AG09309 (cell line): Measurements from ENCODE around the gene ATG9A.
A peak's percentile ranks its signal among the peaks of the same experiment; 100 is the strongest.

Experiments
- DNase-seq: peaks from one replicate; pipeline ENCODE4 v3.0.0-alpha.2; 2010; ENCODE audit warnings: low read depth
- H3K4me3 ChIP-seq: 2 replicates; pipeline ENCODE4 v1.5.1; 2011; ENCODE audit warnings: mild to moderate bottlenecking, low read depth, low read length, moderate library complexity; ENCODE audit not compliant: control insufficient read depth
- TF ChIP-seq, protein P1 (sequence below): IDR thresholded peaks from 2 replicates; pipeline ENCODE4 v1.5.1; 2011; ENCODE audit warnings: mild to moderate bottlenecking, low read depth, low read length, inconsistent platforms; ENCODE audit not compliant: insufficient read depth, control insufficient read depth; ENCODE audit errors: missing control alignments

ATG9A gene

DNA sequence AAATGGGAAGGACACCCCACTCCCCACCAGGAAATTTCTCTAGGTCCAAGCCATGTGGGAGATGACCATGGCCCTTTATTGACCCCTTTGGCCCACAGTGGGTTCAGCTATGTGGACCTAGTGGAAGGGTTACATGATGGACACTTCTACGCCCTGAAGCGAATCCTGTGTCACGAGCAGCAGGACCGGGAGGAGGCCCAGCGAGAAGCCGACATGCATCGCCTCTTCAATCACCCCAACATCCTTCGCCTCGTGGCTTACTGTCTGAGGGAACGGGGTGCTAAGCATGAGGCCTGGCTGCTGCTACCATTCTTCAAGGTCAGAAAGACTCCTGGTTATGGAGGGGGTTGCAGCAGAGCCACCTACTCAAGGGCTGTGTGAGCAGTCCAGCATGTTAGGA, 17.1 kb upstream of the ATG9A start:
- H3K4me3 ChIP-seq = no peak overlapping the region
- DNase-seq = no peak
- TF ChIP-seq, protein P1, sequence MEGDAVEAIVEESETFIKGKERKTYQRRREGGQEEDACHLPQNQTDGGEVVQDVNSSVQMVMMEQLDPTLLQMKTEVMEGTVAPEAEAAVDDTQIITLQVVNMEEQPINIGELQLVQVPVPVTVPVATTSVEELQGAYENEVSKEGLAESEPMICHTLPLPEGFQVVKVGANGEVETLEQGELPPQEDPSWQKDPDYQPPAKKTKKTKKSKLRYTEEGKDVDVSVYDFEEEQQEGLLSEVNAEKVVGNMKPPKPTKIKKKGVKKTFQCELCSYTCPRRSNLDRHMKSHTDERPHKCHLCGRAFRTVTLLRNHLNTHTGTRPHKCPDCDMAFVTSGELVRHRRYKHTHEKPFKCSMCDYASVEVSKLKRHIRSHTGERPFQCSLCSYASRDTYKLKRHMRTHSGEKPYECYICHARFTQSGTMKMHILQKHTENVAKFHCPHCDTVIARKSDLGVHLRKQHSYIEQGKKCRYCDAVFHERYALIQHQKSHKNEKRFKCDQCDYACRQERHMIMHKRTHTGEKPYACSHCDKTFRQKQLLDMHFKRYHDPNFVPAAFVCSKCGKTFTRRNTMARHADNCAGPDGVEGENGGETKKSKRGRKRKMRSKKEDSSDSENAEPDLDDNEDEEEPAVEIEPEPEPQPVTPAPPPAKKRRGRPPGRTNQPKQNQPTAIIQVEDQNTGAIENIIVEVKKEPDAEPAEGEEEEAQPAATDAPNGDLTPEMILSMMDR = no peak

DNA sequence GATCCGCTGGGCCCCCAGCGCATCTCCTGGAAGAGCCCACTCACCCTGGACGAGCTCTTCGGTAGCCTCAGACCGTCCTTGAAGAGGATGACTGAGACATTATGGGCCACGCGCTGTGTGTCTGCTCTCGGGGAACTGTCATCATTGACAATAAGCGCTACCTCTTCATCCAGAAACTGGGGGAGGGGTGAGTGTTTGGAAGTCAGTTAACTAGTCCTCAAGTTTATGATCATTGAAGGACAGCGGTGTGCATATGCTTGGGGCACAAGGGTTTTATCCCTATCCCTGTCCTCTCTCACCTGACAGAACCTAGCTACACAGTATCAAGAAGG, 16.4 kb upstream of the ATG9A start:
- peak overlapping the region; percentile 60 for H3K4me3 ChIP-seq
- TF ChIP-seq, protein P1 = no peak
- DNase-seq = no peak

DNA sequence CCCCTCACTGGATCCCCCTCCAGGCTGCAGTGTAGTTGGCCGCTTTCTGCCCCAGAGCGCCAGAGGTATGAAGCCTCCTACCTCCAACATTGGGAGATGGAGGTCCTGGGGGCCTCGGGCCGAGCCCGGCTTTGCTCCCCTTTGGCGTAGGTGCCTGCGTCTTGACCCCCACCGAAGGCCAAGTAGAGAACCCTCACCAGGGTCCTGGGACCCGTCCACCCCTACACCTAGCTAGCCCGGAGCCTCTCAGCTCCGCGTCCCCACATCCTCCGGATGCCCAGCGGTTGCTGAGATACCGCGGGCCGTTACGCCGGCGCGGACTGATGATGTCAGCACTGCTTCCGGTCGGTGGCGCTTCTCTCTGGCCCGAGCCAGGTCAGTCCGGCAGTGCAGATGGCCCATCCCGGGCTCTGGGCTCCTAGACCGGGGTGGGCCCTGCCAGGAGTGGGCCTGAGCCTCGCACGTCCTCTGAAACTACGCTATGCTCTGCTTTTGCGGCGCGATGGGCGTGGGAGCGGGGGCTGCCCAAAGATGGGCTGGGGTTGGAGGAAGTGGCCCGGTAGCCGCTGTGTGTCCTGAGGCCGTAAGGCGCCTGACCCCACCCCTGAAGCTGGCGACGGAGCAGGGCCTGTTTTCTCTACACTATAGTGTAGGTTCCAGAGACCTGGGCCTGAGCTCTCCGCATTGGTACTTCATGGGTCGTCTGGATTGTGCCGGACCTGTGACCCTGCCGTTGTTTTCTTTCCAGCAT, 15.9 kb upstream of the ATG9A start, which contains the start of the genes GLB1L and STK16:
Gene GLB1L (minus strand): TSS at position 297 of the 751 bp plus-strand sequence. CDS start 1,871 bp downstream, outside the sequence.
Gene STK16 (plus strand): TSS at position 332 of the 751 bp plus-strand sequence. CDS start 521 bp downstream, outside the sequence.
- H3K4me3 ChIP-seq = peak within 1 kb of the TSS; percentile 60
- TF ChIP-seq, protein P1 = no peak
- DNase-seq = peak; percentile 68

DNA sequence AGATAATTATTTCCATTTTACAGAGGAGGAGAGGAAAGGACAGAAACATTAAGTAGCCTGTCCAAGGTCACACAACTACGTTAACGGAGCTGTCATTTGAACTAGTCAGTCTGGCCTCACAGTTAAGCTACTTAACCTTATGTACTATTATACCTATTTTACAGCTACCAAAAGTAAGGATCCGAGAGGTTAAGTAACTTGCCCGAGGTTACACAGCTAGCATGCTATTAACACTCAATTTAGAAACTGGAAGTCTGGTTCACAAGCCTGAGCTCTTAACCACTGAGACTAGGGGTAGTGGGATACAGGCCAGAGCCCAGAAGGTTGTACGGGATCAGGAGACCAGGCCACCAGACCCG, 15.3 kb upstream of the ATG9A start:
- DNase-seq = no peak
- TF ChIP-seq, protein P1 = no peak
- H3K4me3 ChIP-seq = peak overlapping the region; percentile 60

DNA sequence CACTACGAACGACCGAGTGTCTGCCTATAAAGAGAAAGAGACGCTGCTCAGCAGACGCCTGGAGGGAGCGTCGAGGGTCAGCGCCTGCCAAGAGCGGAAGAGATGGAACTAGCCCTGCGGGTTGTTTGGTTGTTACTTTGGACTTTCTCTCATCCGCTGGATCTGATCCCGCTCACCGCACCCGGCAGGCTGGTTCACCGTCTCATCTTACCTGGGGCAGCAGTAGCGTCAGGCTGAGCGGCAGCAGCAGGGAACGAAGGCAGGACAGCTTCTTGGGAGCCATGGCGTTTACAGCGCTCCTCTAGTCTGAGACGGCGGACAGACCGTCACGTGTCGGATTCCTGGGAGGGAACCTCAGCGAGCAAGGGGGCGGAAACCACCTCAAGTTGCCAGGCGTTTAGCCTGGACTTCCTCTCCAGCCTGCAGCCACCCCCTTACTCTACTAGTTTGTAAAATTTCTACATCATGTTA, 13.9 kb upstream of the ATG9A start:
- TF ChIP-seq, protein P1 = no peak
- no peak for DNase-seq
- H3K4me3 ChIP-seq = no peak overlapping the region; the same call in none of the 2 replicates

DNA sequence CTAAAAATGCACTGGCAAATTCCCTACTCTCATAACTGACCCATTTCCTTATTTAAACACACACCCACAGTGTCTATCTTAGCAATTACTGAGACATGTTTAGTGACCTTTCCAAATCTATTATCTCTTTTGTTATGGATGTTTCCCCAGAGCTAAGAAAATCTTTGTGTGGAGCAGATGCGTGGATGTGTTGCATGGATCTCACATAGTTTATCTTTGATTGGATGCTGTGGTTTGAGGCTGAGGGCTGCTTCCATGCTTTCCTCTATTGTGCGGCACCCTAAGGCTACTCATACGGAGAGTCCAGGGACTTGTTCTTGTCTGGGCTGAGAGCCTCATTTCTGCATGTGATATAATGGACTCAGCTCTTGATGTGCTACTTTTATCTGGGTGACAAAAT, 4.9 kb upstream of the ATG9A start:
- H3K4me3 ChIP-seq = no peak overlapping the region
- TF ChIP-seq, protein P1 = no peak
- no peak for DNase-seq
